Transverse colon (tissue), 4 donors: ENCODE data around the gene SZT2. TPM values are rescaled to one million over a fixed set of nuclear protein-coding genes. Genes with fewer than 3 reads are reported as not detected.

Source experiments
- DNase-seq: peaks from one replicate; pipeline ENCODE4 v3.0.0-alpha.2; 2019
- H3K27ac ChIP-seq, 4 donors: fragments of 200-600 bp; sonication (generic); 2 replicates each; pipeline ENCODE4 v1.5.1; 2016 to 2018; ENCODE audit warnings: inconsistent platforms in 4 of 4
- H3K27me3 ChIP-seq: fragments of 200-600 bp; sonication (generic); 2 replicates; pipeline ENCODE4 v1.5.1; 2017; ENCODE audit warnings: inconsistent platforms
- H3K36me3 ChIP-seq, 4 donors: fragments of 200-600 bp; sonication (generic); 2 replicates each; pipeline ENCODE4 v1.5.1; 2017 to 2019; ENCODE audit warnings: inconsistent platforms in 4 of 4
- H3K4me1 ChIP-seq, 4 donors: fragments of 200-600 bp; sonication (generic); 2 replicates each; pipeline ENCODE4 v1.5.1; 2017 to 2020; ENCODE audit warnings: inconsistent platforms in 4 of 4
- H3K4me3 ChIP-seq, 4 donors: fragments of 200-600 bp; sonication (generic); 1 replicate in 1 of 4; 2 replicates in 3 of 4; pipeline versions ENCODE4 v1.5.1 to v1.6.1; 2017 to 2019; ENCODE audit warnings: inconsistent platforms in 4 of 4
- H3K9me3 ChIP-seq, 2 donors: fragments of 200-600 bp; sonication (generic); 2 replicates each; pipeline ENCODE4 v1.5.1; 2017 to 2019; ENCODE audit warnings: inconsistent platforms in 2 of 2
- CTCF ChIP-seq, 5 experiments: fragments of 200-600 bp in 3 of 5; fragments of 450-650 bp in 2 of 5; sonication (generic) in 3 of 5; IDR thresholded peaks; 1 replicate in 2 of 5; 2 replicates in 3 of 5; pipeline ENCODE4 v1.5.1; 2016 to 2017; ENCODE audit warnings: antibody characterized with exemption in 5 of 5, inconsistent platforms in 3 of 5, mild to moderate bottlenecking in 2 of 5, moderate library complexity in 1 of 5
- EP300 ChIP-seq: sonication (generic); formaldehyde crosslinking; IDR thresholded peaks from one replicate; pipeline ENCODE4 v1.6.1; 2017; ENCODE audit warnings: antibody characterized with exemption, low read depth
- POLR2A ChIP-seq: fragments of 450-650 bp; IDR thresholded peaks from one replicate; pipeline ENCODE4 v1.6.1; 2016; ENCODE audit warnings: antibody characterized with exemption, mild to moderate bottlenecking, moderate library complexity
- POLR2AphosphoS5 ChIP-seq, 3 donors: sonication (generic); formaldehyde crosslinking; IDR thresholded peaks; one replicate each; pipeline ENCODE4 v1.6.1; 2016; ENCODE audit warnings: antibody characterized with exemption in 3 of 3
- WGBS, 2 donors: methylation state at CpG; one replicate each; pipeline ENCODE4 v1.1.5; 2018; ENCODE audit warnings: low coverage in 1 of 2; 5-methylcytosine and 5-hydroxymethylcytosine counted together
- in situ Hi-C, 4 donors: fragments of 200-750 bp; cut with MboI; loops; one replicate each; pipeline versions ENCODE4 v1.15.0 to v1.15.1; 2017; ENCODE audit warnings: low sequenced_read_pairs in 3 of 4, low pct_ligation_motif_present in 1 of 4, low pct_unique_long_range_greater_than_20kb in 1 of 4
- intact Hi-C: fragments of 100-400 bp; cut with DNase I; formaldehyde crosslinking; loops from one replicate; pipeline ENCODE4 v1.15.1; 2023; ENCODE audit warnings: low total_unique reads
- total RNA-seq, 4 donors: library from RNA; depleted of rRNA; stranded (reverse); fragments of >200 nt; gene quantifications; one replicate each; pipeline ENCODE4 v1.1.0, GENCODE V29; 2016

Gene SZT2
- total RNA-seq, 4 donors from 2014 or later = 43.1 to 106 (median 82.2) TPM

DNA sequence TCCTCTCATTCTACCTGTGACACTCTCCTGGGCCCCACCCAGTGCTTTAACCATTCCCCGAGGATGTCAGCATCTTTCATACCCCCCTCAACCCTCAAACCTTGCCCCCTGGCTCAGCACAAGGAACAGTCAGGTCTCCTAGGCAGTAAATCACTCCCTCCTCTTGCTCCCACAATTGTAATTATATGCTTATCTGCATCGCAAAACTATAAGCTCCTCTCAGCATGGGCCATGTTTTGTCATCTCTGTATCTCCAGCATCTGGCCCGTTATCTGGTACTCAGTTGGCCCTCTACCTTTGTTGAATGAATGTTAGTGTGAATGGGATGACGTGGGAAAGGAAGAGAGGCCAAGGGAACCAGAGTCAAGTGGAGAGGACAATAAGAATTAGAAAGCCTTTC, 19.1 kb upstream of the SZT2 start:
- Histone ChIP-seq H3K27me3 (no peaks in the 10 kb centered on the region), H3K4me1 (peaks cover 12 to 30% (median 26%) of the 10 kb centered on the region in 4 donors), H3K36me3 (peaks cover 0 to 4% (median 0%) of the 10 kb centered on the region in 4 donors), H3K27ac (no peak overlapping the region), H3K4me3 (no peak overlapping the region), H3K9me3 (no peaks in the 10 kb centered on the region)
- intact Hi-C loops (no loop called here), in situ Hi-C loops (no loop called here)
- TF ChIP-seq POLR2AphosphoS5 (IDR thresholded peaks at IDR 0.05) = no peak
- no peak for TF ChIP-seq EP300
- TF ChIP-seq POLR2A = no peak
- no peak for TF ChIP-seq CTCF (IDR thresholded peaks at IDR 0.05)
- WGBS, 2 donors = 72 to 80% methylated on average over 3 to 4 of the region's 4 CpGs
- DNase-seq = no peak

GRCh38 chr1:43372172-43372571, 17.5 kb upstream of the SZT2 start:
- WGBS, 2 donors = 93 to 100% methylated on average over 4 to 5 of the region's 5 CpGs
- H3K9me3 ChIP-seq = no peaks in the 10 kb centered on the region
- in situ Hi-C loops (no loop called here), intact Hi-C loops (no loop called here)
- no peak for TF ChIP-seq POLR2AphosphoS5 (IDR thresholded peaks at IDR 0.05)
- TF ChIP-seq EP300 = no peak
- TF ChIP-seq POLR2A = no peak
- TF ChIP-seq CTCF (IDR thresholded peaks at IDR 0.05) = no peak
- H3K4me1 ChIP-seq = peaks cover 6 to 14% (median 12%) of the 10 kb centered on the region in 4 donors
- no peaks in the 10 kb centered on the region for H3K27me3 ChIP-seq
- H3K27ac ChIP-seq = no peak overlapping the region
- DNase-seq = no peak
- no peak overlapping the region for H3K4me3 ChIP-seq
- peaks cover 0 to 4% (median 0%) of the 10 kb centered on the region in 4 donors for H3K36me3 ChIP-seq

DNA sequence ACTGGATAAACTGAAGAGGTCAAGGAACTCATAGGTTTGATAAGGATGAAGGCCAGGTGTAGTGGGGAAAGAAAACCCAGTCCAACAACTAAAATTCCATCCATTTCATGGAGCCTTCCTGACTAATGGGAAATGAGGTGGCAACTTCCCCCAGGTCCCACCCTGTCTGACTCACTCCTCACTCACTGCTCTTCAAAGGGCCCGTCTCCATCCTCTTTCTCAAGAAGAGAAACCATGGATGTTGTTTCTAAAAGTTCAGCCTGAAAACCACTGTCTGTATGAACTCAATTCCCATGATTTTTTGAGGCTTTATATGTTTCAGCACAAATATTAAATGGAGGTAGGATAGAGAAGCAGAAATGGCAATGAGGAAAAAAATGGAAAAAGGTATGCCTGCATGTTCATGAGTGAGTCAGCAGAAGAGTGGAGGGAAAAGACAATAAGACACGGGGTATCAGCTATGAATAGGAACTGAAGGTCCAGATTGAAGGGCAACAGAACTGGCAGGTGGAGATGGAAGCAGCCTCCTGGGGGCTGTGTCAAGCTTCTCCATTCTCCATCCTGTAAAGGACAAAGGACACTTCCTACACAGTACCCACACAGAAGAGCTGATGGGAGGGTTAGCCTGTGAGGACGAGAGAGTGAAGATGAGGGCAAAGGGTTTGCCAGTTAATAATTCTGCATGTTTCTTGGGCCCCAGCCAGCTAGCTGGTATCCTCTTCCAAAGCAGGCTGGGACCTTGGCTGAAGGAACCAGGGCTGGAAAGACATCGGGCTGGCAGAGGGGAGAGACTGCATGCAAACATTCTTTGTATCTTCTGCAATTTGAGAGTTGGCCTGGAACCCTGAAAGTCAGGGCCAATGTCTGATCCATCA, 16.4 kb upstream of the SZT2 start:
- TF ChIP-seq CTCF (IDR thresholded peaks at IDR 0.05) = no peak
- TF ChIP-seq POLR2A = no peak
- no peak for TF ChIP-seq POLR2AphosphoS5 (IDR thresholded peaks at IDR 0.05)
- TF ChIP-seq EP300 = no peak
- Histone ChIP-seq H3K27me3 (no peaks in the 10 kb centered on the region), H3K27ac (no peak overlapping the region), H3K4me1 (peaks cover 6 to 13% (median 11%) of the 10 kb centered on the region in 4 donors), H3K36me3 (peaks cover 0 to 4% (median 0%) of the 10 kb centered on the region in 4 donors), H3K4me3 (no peak overlapping the region), H3K9me3 (no peaks in the 10 kb centered on the region)
- 62 to 69% methylated on average over 3 to 4 of the region's 4 CpGs for WGBS, 2 donors
- in situ Hi-C loops = no loop called here
- intact Hi-C loops = no loop called here
- no peak for DNase-seq

DNA sequence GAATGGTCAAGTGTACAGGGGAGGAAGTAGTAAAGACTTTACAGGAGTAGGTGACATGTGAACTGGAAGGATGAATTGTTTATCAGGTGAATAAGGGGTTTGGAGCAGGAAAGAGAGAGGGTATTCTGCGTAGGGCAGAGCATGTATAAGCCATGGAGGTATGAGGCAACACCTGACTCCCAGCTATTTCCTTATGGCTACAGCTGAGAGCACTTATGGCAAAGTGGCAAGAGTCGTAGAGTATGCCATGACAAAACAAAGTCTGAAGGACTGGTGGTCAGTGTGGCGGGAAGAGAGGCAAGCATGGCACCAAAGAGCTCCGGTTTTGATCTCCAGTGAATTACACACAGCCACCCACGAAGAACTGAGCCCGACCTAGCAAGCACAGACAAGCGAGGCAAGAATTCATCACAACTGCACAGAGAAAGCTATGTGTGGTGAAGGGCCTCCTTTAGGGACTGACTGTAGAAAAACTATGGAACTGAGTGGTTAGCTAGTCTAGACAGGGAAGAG, 12.9 kb upstream of the SZT2 start:
- Histone ChIP-seq H3K27ac (no peak overlapping the region), H3K4me1 (peaks cover 0 to 5% (median 2%) of the 10 kb centered on the region in 4 donors), H3K9me3 (no peaks in the 10 kb centered on the region), H3K4me3 (no peak overlapping the region), H3K27me3 (no peaks in the 10 kb centered on the region), H3K36me3 (peaks cover 0 to 4% (median 0%) of the 10 kb centered on the region in 4 donors)
- 83 to 85% methylated on average over 7 of the region's 7 CpGs for WGBS, 2 donors
- no peak for TF ChIP-seq EP300
- TF ChIP-seq CTCF (IDR thresholded peaks at IDR 0.05) = no peak
- no peak for TF ChIP-seq POLR2AphosphoS5 (IDR thresholded peaks at IDR 0.05)
- no peak for TF ChIP-seq POLR2A
- in situ Hi-C loops (no loop called here), intact Hi-C loops (no loop called here)
- DNase-seq = no peak
